Stomach (tissue), 4 donors: ENCODE data around the gene SPACA5B.
"Not testable (repeated sequence)": the region's sequence is repeated elsewhere in the genome, so short reads cannot be mapped to it uniquely, and the experiment has no call there.

Experiments used
- EP300 ChIP-seq: sonication (generic); formaldehyde crosslinking; IDR thresholded peaks from one replicate; pipeline ENCODE4 v1.6.1; 2017; ENCODE audit warnings: antibody characterized with exemption
- POLR2A ChIP-seq, 4 donors: fragments of 450-650 bp; IDR thresholded peaks; one replicate each; pipeline ENCODE4 v1.6.1; 2016; ENCODE audit warnings: antibody characterized with exemption in 4 of 4, control low read depth in 2 of 4, mild to moderate bottlenecking in 1 of 4, moderate library complexity in 1 of 4
- POLR2AphosphoS5 ChIP-seq, 3 donors: sonication (generic); formaldehyde crosslinking; IDR thresholded peaks; one replicate each; pipeline ENCODE4 v1.6.1; 2016; ENCODE audit warnings: antibody characterized with exemption in 3 of 3
- TF ChIP-seq, protein P1 (sequence below), 7 experiments: fragments of 450-650 bp in 4 of 7; fragments of 200-600 bp in 3 of 7; sonication (generic) in 3 of 7; IDR thresholded peaks; one replicate each; pipeline ENCODE4 v1.5.1; 2016 to 2019; ENCODE audit warnings: antibody characterized with exemption in 7 of 7, control low read depth in 2 of 7, mild to moderate bottlenecking in 1 of 7

DNA sequence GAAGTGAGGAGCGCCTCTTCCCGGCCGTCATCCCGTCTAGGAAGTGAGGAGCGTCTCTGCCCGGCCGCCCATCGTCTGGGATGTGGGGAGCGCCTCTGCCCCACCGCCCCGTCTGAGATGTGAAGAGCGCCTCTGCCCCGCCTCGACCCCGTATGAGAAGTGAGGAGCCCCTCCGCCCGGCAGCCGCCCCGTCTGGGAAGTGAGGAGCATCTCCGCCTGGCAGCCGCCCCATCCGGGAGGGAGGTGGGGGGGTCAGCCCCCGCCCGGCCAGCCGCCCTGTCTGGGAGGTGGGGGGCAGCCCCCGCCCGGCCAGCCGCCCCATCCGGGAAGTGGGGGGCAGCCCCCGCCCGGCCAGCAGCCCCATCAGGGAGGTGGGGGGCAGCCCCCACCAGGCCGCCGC lies 8.7 kb downstream of the SPACA5B start:
- TF ChIP-seq, protein P1, sequence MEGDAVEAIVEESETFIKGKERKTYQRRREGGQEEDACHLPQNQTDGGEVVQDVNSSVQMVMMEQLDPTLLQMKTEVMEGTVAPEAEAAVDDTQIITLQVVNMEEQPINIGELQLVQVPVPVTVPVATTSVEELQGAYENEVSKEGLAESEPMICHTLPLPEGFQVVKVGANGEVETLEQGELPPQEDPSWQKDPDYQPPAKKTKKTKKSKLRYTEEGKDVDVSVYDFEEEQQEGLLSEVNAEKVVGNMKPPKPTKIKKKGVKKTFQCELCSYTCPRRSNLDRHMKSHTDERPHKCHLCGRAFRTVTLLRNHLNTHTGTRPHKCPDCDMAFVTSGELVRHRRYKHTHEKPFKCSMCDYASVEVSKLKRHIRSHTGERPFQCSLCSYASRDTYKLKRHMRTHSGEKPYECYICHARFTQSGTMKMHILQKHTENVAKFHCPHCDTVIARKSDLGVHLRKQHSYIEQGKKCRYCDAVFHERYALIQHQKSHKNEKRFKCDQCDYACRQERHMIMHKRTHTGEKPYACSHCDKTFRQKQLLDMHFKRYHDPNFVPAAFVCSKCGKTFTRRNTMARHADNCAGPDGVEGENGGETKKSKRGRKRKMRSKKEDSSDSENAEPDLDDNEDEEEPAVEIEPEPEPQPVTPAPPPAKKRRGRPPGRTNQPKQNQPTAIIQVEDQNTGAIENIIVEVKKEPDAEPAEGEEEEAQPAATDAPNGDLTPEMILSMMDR (IDR thresholded peaks at IDR 0.05): not testable (repeated sequence)
- TF ChIP-seq POLR2A (IDR thresholded peaks at IDR 0.05); POLR2AphosphoS5 (IDR thresholded peaks at IDR 0.05); EP300: not testable (repeated sequence)
